AG04449 (cell line): Measurements from ENCODE around the gene EFR3B.

Experiments
- CTCF ChIA-PET: fragments of 350-600 bp; formaldehyde crosslinking; extraction: SDS; loops from one replicate; lab custom pipeline; 2021; ENCODE audit warnings: antibody characterized with exemption; lab: Yijun Ruan, JAX
- POLR2A ChIA-PET: fragments of 400-600, 350-600 bp; formaldehyde crosslinking; extraction: SDS; loops from one replicate; lab custom pipeline; 2020; ENCODE audit warnings: antibody characterized with exemption, inconsistent platforms; lab: Yijun Ruan, JAX
- DNase-seq: peaks from one replicate; pipeline ENCODE4 v3.0.0-alpha.2; 2010; ENCODE audit warnings: low read depth, low spot score
- H3K4me3 ChIP-seq: 2 replicates; pipeline ENCODE4 v1.5.1; 2011; ENCODE audit warnings: low read depth, mild to moderate bottlenecking, control low read depth, low read length
- CTCF ChIP-seq: IDR thresholded peaks from one replicate; pipeline ENCODE4 v1.5.1; 2011; ENCODE audit warnings: mild to moderate bottlenecking, moderate library complexity, low read length, control low read depth, inconsistent platforms; ENCODE audit not compliant: insufficient read depth; ENCODE audit errors: missing control alignments

Gene EFR3B

DNA sequence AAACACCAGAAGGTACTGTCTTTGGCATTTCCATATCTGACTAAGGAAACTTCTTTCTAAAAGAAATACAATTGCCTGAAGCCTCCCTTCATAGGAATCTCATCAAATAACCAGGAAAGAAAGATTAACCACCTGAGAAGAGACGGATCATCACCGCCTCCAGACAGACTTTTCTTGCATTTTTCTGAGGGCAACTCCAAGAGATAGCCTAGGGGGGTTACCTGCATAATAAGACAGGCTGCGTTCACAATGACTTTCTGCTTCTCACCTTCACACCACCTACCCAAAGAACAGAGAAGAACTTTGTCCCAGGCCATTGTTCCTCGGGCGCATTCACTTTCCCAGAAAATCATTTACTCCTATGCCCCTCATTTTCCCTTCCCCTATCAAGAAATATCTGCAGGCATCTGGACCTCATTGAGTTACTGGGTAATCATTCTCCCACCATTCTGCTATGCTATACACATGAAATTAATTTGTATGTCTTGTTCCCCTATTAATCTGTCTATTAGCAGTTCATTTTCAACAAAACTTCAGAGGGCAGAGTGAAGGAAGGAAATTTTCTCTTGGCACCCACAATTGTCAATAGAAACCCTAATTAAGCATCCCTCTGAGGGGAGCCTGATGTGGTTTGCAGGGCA, 134.8 kb downstream of the EFR3B start:
- no peak for TF ChIP-seq CTCF
- no peak for DNase-seq
- CTCF ChIA-PET = interaction anchor here (1.2 kb wide), 1 partner anchor 19 kb away, joined by 3 read pairs; no protein-coding TSS in a partner anchor
- POLR2A ChIA-PET = no interaction called here
- no peak overlapping the region for H3K4me3 ChIP-seq

DNA sequence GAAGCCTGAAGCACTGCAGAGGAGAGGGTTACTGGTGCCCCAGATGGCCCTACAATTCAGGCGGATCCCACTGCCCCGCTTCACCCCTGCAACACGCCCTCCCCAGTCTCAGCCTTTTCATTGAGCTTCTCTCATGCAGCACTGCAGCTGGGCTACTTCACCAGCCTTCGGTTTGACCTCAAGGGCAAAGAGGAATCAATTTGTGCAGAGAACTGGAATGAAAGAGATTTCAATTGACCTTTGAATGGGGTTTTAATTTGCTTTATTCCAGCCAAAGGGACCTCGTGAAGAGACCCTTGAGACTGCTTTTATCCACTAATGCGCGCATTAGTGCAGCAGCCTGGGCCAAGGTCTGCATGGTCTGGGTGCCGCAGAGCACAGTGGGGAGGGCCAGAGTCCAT, 135.3 kb downstream of the EFR3B start:
- ChIA-PET POLR2A (no interaction called here), CTCF (interaction anchor here (0.8 kb wide), 1 partner anchor 11 kb away, joined by 3 read pairs; no protein-coding TSS in a partner anchor)
- no peak overlapping the region for H3K4me3 ChIP-seq
- DNase-seq = no peak
- TF ChIP-seq CTCF = no peak

DNA sequence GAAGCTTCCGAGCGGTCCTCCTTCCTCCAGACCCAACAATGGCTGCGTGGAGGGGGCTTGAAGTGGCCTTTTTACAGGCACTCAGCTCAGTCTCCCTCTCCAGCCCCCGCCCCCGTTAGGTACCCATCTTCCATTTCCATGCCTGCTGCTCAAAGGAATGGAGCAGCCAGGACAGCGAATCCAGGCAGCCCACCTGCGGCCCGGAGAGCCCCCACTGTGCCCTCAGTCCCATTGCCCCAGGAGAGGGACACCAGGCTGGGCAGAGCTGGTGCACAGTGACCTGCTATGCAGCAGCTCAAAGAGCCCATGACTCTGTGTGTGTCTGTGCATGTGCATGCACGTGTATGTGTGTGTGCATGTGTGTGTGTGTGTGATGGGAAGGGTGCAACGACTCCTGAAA, 137.1 kb downstream of the EFR3B start:
- CTCF ChIA-PET = interaction anchor here (1.0 to 1.8 kb wide), 3 partner anchors 14 to 17 kb away, joined by 4 to 6 read pairs (median 4); no protein-coding TSS in a partner anchor
- TF ChIP-seq CTCF = no peak
- H3K4me3 ChIP-seq = no peak overlapping the region
- POLR2A ChIA-PET = no interaction called here
- DNase-seq = no peak

- ChIA-PET POLR2A (no interaction called here), CTCF (interaction anchor here (3.6 kb wide), 1 partner anchor 11 kb away, joined by 22 read pairs; no protein-coding TSS in a partner anchor)
- no peak for DNase-seq
- no peak overlapping the region for H3K4me3 ChIP-seq
- TF ChIP-seq CTCF = no peak
Measured at GRCh38 chr2:25184254-25184653, 142.4 kb downstream of the EFR3B start.

GRCh38 chr2:25187729-25188350, 146.0 kb downstream of the EFR3B start:
- H3K4me3 ChIP-seq = no peak overlapping the region
- DNase-seq = no peak
- ChIA-PET POLR2A (no interaction called here), CTCF (interaction anchor here (1.7 to 3.6 kb wide), 2 partner anchors 8 to 212 kb away, joined by 4 to 22 read pairs; no protein-coding TSS in a partner anchor)
- no peak for TF ChIP-seq CTCF

DNA sequence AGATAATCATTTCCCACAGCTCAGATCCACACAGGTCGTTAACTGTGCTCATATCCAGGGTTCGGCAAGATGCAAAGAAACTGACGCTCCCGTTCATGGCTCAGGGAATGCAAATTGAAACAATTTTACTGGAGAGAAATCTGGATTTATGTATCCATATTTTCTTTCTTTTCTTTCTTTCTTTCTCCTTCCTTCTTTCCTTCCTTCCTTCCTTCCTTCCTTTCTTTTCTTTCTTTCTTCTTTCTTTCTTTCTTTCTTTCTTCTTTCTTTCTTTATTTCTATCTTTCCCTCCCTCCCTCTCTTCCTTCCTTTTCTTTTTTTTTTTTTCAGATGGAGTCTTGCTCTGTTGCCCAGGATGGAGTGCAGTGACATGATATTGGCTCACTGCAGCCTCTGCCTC, 146.5 kb downstream of the EFR3B start:
- TF ChIP-seq CTCF = no peak
- CTCF ChIA-PET = interaction anchor here (1.7 kb wide), 1 partner anchor 213 kb away, joined by 4 read pairs; no protein-coding TSS in a partner anchor
- H3K4me3 ChIP-seq = no peak overlapping the region
- POLR2A ChIA-PET = no interaction called here
- no peak for DNase-seq
